ENCODE data around the gene PIP4K2A. TPM values are rescaled to one million over a fixed set of nuclear protein-coding genes. Genes with fewer than 3 reads are reported as not detected.

PIP4K2A gene
- total and polyA plus RNA-seq, 2 donors (not counting 3 experiments of a cell fraction or from before 2014, with no cell fraction given), result 11.8 to 32.6 TPM

- H3K9ac ChIP-seq (replicated peaks; ENCODE audit: extremely low read depth, insufficient read depth, low read length), result no peak overlapping the region
- dilution Hi-C loops (cut with MboI; ENCODE audit: extremely low pct_ligation_motif_present, low sequenced_read_pairs) (no loop called here), intact Hi-C loops (cut with micrococcal nuclease) (no loop called here)
- no peak overlapping the region for H2AFZ ChIP-seq (ENCODE audit: low read depth, low read length)
- BruUV-seq (replicated peaks), result no TSS peak
- no peak overlapping the region for H3K27ac ChIP-seq (ENCODE audit: insufficient read depth, low read depth, low read length)
- peaks cover 0 to 4% of the 10 kb centered on the region in 2 experiments for H3K36me3 ChIP-seq (ENCODE audit: control insufficient read depth in 2 of 2, extremely low read depth in 1 of 2, insufficient read depth in 2 of 2, low read length in 2 of 2)
- POLR2A ChIA-PET, result interaction anchor here (0.5 kb wide), 1 partner anchor 352 kb away, joined by 4 read pairs; no protein-coding TSS in a partner anchor
- no peaks in the 10 kb centered on the region for H3K9me1 ChIP-seq (replicated peaks; ENCODE audit: control insufficient read depth, extremely low read depth, insufficient read depth, low read length)
- CTCF ChIA-PET, result interaction anchor here (1.0 kb wide), 1 partner anchor 19 kb away, joined by 3 read pairs; no protein-coding TSS in a partner anchor
- no peak for FAIRE-seq
- no peaks in the 10 kb centered on the region for H3K9me3 ChIP-seq (replicated peaks; ENCODE audit: control insufficient read depth, insufficient read depth, low read length)
- H3K79me2 ChIP-seq (ENCODE audit: control insufficient read depth, insufficient read depth, low read length), result no peaks in the 10 kb centered on the region
- no peaks in the 10 kb centered on the region for H3K27me3 ChIP-seq (ENCODE audit: control insufficient read depth in 2 of 2, insufficient read depth in 2 of 2, low read length in 2 of 2)
- no peak overlapping the region for H3K4me3 ChIP-seq (replicated peaks in 1 of 3; ENCODE audit: insufficient read depth in 1 of 3, low read depth in 1 of 3, low read length in 3 of 3)
- peak overlapping the region; percentile 39 for H3K4me2 ChIP-seq (ENCODE audit: insufficient read depth, low read length)
- no peaks in the 10 kb centered on the region for H4K20me1 ChIP-seq (replicated peaks; ENCODE audit: control insufficient read depth, extremely low read depth, insufficient read depth, low read length)
- H3K4me1 ChIP-seq (ENCODE audit: control insufficient read depth, extremely low read depth, insufficient read depth, low read length), result peaks cover 11% of the 10 kb centered on the region
- TF ChIP-seq, protein P1, sequence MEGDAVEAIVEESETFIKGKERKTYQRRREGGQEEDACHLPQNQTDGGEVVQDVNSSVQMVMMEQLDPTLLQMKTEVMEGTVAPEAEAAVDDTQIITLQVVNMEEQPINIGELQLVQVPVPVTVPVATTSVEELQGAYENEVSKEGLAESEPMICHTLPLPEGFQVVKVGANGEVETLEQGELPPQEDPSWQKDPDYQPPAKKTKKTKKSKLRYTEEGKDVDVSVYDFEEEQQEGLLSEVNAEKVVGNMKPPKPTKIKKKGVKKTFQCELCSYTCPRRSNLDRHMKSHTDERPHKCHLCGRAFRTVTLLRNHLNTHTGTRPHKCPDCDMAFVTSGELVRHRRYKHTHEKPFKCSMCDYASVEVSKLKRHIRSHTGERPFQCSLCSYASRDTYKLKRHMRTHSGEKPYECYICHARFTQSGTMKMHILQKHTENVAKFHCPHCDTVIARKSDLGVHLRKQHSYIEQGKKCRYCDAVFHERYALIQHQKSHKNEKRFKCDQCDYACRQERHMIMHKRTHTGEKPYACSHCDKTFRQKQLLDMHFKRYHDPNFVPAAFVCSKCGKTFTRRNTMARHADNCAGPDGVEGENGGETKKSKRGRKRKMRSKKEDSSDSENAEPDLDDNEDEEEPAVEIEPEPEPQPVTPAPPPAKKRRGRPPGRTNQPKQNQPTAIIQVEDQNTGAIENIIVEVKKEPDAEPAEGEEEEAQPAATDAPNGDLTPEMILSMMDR (IDR thresholded peaks at IDR 0.05; ENCODE audit: extremely low read depth in 1 of 2, insufficient read depth in 1 of 2, low read depth in 1 of 2, low read length in 2 of 2), result no peak
- TF ChIP-seq POLR2AphosphoS5 (IDR thresholded peaks at IDR 0.05; ENCODE audit: insufficient read depth, low read depth, low read length) (no peak), GATA2 (IDR thresholded peaks at IDR 0.05; ENCODE audit: insufficient read depth, insufficient read length, low read depth, low read length) (no peak), EZH2 (IDR thresholded peaks at IDR 0.05; ENCODE audit: borderline replicate concordance, low read depth, low read length, severe bottlenecking) (no peak), JUN (IDR thresholded peaks at IDR 0.05; ENCODE audit: borderline replicate concordance, insufficient read depth, insufficient read length, low read depth) (no peak), FOS (IDR thresholded peaks at IDR 0.05; ENCODE audit: borderline replicate concordance, insufficient read depth, low read length) (no peak), POLR2A (IDR thresholded peaks at IDR 0.05; ENCODE audit: low read depth, low read length) (no peak), MYC (IDR thresholded peaks at IDR 0.05; ENCODE audit: low read depth, low read length) (no peak)
- TF ChIP-seq, protein P2, sequence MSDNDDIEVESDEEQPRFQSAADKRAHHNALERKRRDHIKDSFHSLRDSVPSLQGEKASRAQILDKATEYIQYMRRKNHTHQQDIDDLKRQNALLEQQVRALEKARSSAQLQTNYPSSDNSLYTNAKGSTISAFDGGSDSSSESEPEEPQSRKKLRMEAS (IDR thresholded peaks at IDR 0.05; ENCODE audit: insufficient read depth, insufficient read length), result no peak
- no peak for DNase-seq (ENCODE audit: low read depth, low spot score)
Observed at GRCh38 chr10:22598478-22598877, 115.9 kb downstream of the PIP4K2A start.
